T-cell (primary cell): ENCODE data around the gene FAM241A. TPM values are rescaled to one million over a fixed set of nuclear protein-coding genes. Genes with fewer than 3 reads are reported as not detected.
"Not testable (repeated sequence)": the region's sequence is repeated elsewhere in the genome, so short reads cannot be mapped to it uniquely, and the experiment has no call there.

ENCODE experiments used
- ATAC-seq, 4 experiments: fragments of 200-7000 bp in 3 of 4; fragments of 150-1000 bp in 1 of 4; cut with Tn5 transposase; replicated peaks in 1 of 4; 1 replicate in 3 of 4; 2 replicates in 1 of 4; pipeline ENCODE4 v1.10.0; 2021; ENCODE audit warnings: moderate library complexity in 3 of 4, mild to moderate bottlenecking in 2 of 4, moderate number of reproducible peaks in 1 of 4
- CTCF ChIA-PET, 2 donors: fragments of 300-600 bp; sonication (Branson Sonifier 250); formaldehyde crosslinking; loops; one replicate each; lab custom pipeline; 2022; ENCODE audit warnings: antibody characterized with exemption in 2 of 2; lab: Charles Lee
- POLR2A ChIA-PET, 2 donors: fragments of 300-600 bp; sonication (Branson Sonifier 250); formaldehyde crosslinking; loops; one replicate each; lab custom pipeline; 2022; ENCODE audit warnings: antibody characterized with exemption in 2 of 2; lab: Charles Lee
- DNase-seq, 35 experiments: peaks; one replicate each; pipeline versions ENCODE4 v3.0.0 to v3.0.0-alpha.2; 2013 to 2023
- H3K27ac ChIP-seq: one replicate; pipeline ENCODE4 v1.5.1; 2013; ENCODE audit warnings: low read length
- H3K27me3 ChIP-seq, 2 experiments: replicated peaks in 1 of 2; 1 replicate in 1 of 2; 2 replicates in 1 of 2; pipeline versions ENCODE4 v1.6.1 to v1.7.0; 2013; ENCODE audit warnings: low read length in 1 of 2, mixed read lengths in 1 of 2; ENCODE audit not compliant: control insufficient read depth in 2 of 2, insufficient read depth in 2 of 2; ENCODE audit errors: extremely low read depth in 1 of 2
- H3K36me3 ChIP-seq, 2 donors: 1 replicate in 1 of 2; 2 replicates in 1 of 2; pipeline versions ENCODE4 v1.6.1 to v1.7.0; 2013; ENCODE audit warnings: low read length in 1 of 2; ENCODE audit not compliant: control insufficient read depth in 2 of 2, insufficient read depth in 1 of 2; ENCODE audit errors: extremely low read depth in 1 of 2
- H3K4me1 ChIP-seq, 2 experiments: 1 replicate in 1 of 2; 2 replicates in 1 of 2; pipeline versions ENCODE4 v1.6.1 to v1.7.0; 2013; ENCODE audit warnings: low read length in 2 of 2, mixed read lengths in 1 of 2; ENCODE audit not compliant: insufficient read depth in 2 of 2, control insufficient read depth in 1 of 2; ENCODE audit errors: extremely low read depth in 1 of 2
- H3K4me3 ChIP-seq, 2 donors: 1 replicate in 1 of 2; 2 replicates in 1 of 2; pipeline versions ENCODE4 v1.5.1 to v1.7.0; 2013; ENCODE audit warnings: mild to moderate bottlenecking in 2 of 2, low read length in 1 of 2, moderate library complexity in 1 of 2; ENCODE audit not compliant: control insufficient read depth in 1 of 2; ENCODE audit errors: extremely low read depth in 1 of 2
- H3K9me3 ChIP-seq: 2 replicates; pipeline ENCODE4 v1.7.0; 2013
- H3K27ac Mint-ChIP-seq, 2 donors: one replicate each; pipeline ENCODE4 v1.8.0; 2020 to 2021; ENCODE audit warnings: mild to moderate bottlenecking in 2 of 2, mixed read lengths in 2 of 2
- H3K27me3 Mint-ChIP-seq, 2 donors: one replicate each; pipeline ENCODE4 v1.8.0; 2021 to 2022; ENCODE audit warnings: mixed read lengths in 2 of 2
- H3K36me3 Mint-ChIP-seq: one replicate; pipeline ENCODE4 v1.8.0; 2021; ENCODE audit warnings: mixed read lengths
- H3K4me1 Mint-ChIP-seq, 3 donors: one replicate each; pipeline ENCODE4 v1.8.0; 2020 to 2022; ENCODE audit warnings: mixed read lengths in 3 of 3, mild to moderate bottlenecking in 1 of 3
- H3K4me3 Mint-ChIP-seq, 3 donors: one replicate each; pipeline ENCODE4 v1.8.0; 2020 to 2022; ENCODE audit warnings: mild to moderate bottlenecking in 3 of 3, mixed read lengths in 3 of 3, moderate library complexity in 3 of 3
- H3K9me3 Mint-ChIP-seq, 3 donors: one replicate each; pipeline ENCODE4 v1.8.0; 2020 to 2022; ENCODE audit warnings: mixed read lengths in 3 of 3
- WGBS: methylation state at CpG from one replicate; pipeline ENCODE4 v1.1.5; 2013; ENCODE audit warnings: missing lambda C conversion rate; ENCODE audit not compliant: insufficient coverage; 5-methylcytosine and 5-hydroxymethylcytosine counted together
- total RNA-seq, 35 experiments: library from RNA in 6 of 35; stranded (reverse) in 6 of 35; fragments of 120-200 nt in 1 of 35; gene quantifications; one replicate each; pipeline versions ENCODE4 v1.2.1 to v1.2.4 and lab custom pipeline; 2013 to 2026

FAM241A gene
- total RNA-seq, 5 donors from 2014 or later (not counting 1 experiment from before 2014, with no cell fraction given): 1.4 to 3.4 (median 2.0) TPM

DNA sequence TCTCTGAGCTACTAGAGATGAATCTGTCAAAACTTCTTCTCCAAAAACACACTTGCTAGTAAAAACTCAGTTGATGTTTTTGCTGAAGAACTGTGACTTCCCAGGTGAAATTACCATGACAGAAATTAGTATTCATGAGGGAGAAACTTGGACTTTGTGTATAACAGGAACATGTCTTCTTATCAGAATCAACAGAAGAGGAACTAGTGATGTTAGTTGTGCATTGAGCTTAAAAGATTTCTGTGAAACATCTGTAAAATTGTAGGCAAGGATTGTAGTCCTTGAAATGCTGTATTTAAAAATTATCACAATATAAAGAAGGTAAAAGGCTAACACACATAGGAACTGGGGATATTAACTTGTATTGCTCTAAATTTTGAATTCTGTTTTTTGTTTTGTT, 11.3 kb downstream of the FAM241A start:
- DNase-seq (no peak), ATAC-seq (no peak)
- POLR2A ChIA-PET: interaction anchor here in 1 of 2 donors (0.6 kb wide), 2 partner anchors 9 to 41 kb away, joined by 3 to 6 read pairs; no protein-coding TSS in a partner anchor
- H3K4me3 ChIP-seq: no peak overlapping the region
- CTCF ChIA-PET: interaction anchor here in 1 of 2 donors (1.2 kb wide), 1 partner anchor 10 kb away, joined by 3 read pairs; no protein-coding TSS in a partner anchor
- no peaks in the 10 kb centered on the region for H3K9me3 ChIP-seq
- H3K4me3 Mint-ChIP-seq: no peak overlapping the region
- H3K4me1 ChIP-seq: peaks cover 0 to 13% of the 10 kb centered on the region in 2 experiments
- peaks cover 18 to 27% (median 25%) of the 10 kb centered on the region in 3 donors for H3K4me1 Mint-ChIP-seq
- H3K27me3 Mint-ChIP-seq: no peaks in the 10 kb centered on the region
- H3K36me3 Mint-ChIP-seq: peaks cover 3% of the 10 kb centered on the region
- H3K36me3 ChIP-seq: no peaks in the 10 kb centered on the region
- peaks cover 0 to 7% (median 1%) of the 10 kb centered on the region in 3 donors for H3K9me3 Mint-ChIP-seq
- no peak overlapping the region for H3K27ac Mint-ChIP-seq
- no peak overlapping the region for H3K27ac ChIP-seq
- no peaks in the 10 kb centered on the region for H3K27me3 ChIP-seq

DNA sequence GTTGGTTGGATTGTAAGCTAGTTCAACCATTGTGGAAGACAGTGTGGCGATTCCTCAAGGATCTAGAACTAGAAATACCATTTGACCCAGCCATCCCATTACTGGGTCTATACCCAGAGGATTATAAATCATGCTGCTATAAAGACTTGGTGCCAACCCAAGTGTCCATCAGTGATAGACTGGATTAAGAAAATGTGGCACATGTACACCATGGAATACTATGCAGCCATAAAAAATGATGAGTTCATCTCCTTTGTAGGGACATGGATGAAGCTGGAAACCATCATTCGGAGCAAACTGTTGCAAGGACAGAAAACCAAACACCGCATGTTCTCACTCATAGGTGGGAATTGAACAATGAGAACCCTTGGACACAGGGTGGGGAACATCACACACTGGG, 18.5 kb downstream of the FAM241A start:
- DNase-seq, H3K36me3 ChIP-seq, H3K27ac ChIP-seq, H3K9me3 ChIP-seq, H3K27me3 ChIP-seq, ATAC-seq, CTCF ChIA-PET, POLR2A ChIA-PET, H3K27ac Mint-ChIP-seq, H3K4me3 ChIP-seq, H3K9me3 Mint-ChIP-seq, H3K27me3 Mint-ChIP-seq, H3K4me3 Mint-ChIP-seq, H3K36me3 Mint-ChIP-seq: not testable (repeated sequence)
- 100% methylated on average over 2 of the region's 3 CpGs for WGBS
- peaks cover 3 to 13% of the 10 kb centered on the region in 2 experiments for H3K4me1 ChIP-seq
- H3K4me1 Mint-ChIP-seq: peaks cover 17 to 24% (median 19%) of the 10 kb centered on the region in 3 donors

DNA sequence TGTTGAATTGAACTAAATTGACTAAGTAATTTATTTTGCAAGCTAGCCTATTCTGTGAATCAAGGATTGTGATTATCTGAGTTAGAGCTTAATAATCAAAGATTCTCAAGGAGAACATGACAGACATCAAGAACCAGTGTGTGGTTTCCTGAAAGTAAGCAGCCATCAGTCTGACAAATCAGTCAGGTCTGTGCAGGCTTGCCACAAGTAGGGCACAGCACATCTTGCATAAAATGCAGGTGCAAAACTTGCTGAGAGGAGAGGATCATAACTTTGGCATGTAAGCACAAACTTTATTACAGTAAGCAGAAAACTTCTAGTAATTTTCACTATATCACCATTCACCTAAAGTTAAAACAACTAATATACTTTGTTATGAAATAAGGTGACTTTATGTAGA, 22.5 kb downstream of the FAM241A start:
- CTCF ChIA-PET: interaction anchor here (0.7 to 1.0 kb wide), 2 partner anchors 20 to 68 kb away, joined by 3 to 4 read pairs; no protein-coding TSS in a partner anchor
- Mint-ChIP-seq H3K9me3 (no peaks in the 10 kb centered on the region), H3K4me1 (peaks cover 35 to 44% (median 43%) of the 10 kb centered on the region in 3 donors), H3K27me3 (no peaks in the 10 kb centered on the region), H3K4me3 (peak overlapping the region in 1 of 3 donors; percentile 19), H3K27ac (peak overlapping the region; percentile 74 to 76), H3K36me3 (no peaks in the 10 kb centered on the region)
- no peak overlapping the region for H3K27ac ChIP-seq
- H3K36me3 ChIP-seq: no peaks in the 10 kb centered on the region
- H3K9me3 ChIP-seq: no peaks in the 10 kb centered on the region
- no peak overlapping the region for H3K4me3 ChIP-seq
- H3K27me3 ChIP-seq: no peaks in the 10 kb centered on the region
- ATAC-seq (peak; percentile 95 to 98 (median 95)), DNase-seq (peak in 25 of 35 experiments; percentile 8 to 53 (median 20))
- POLR2A ChIA-PET: no interaction called here
- peaks cover 7 to 28% of the 10 kb centered on the region in 2 experiments for H3K4me1 ChIP-seq

DNA sequence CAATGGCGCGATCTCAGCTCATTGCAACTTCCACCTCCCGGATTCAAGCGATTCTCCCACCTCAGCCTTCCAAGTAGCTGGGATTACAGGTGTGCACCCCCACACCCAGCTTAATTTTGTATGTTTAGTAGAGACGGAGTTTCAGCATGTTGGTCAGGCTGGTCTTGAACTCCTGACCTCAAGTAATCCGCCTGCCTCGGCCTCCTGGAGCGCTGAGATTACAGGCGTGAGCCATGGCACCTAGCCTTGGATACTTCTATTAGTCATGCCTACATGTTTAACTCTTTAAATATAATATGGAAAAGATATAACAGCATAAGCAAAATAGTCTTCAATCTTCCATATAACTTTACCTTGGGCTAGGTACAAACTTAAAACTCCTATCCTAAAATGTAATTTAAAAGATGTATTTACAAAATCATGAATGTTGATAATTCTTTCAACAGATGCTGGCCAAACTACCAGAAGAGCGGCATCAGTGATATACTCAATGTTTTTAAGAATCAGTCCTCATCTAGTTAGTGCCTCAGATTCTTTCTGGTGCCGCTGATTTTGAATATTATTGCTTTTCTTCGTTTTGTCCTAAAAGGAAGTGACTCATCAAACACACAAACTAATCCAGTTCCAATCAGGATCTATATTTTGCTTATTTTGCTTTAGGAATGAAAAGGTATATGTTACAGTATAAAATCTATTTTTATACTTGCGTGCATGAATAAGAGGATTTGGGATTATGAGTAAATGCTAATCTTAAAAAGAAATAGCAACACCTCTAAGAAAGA, 23.7 kb downstream of the FAM241A start:
- peak overlapping the region in 1 of 2 donors; percentile 77 for H3K27ac Mint-ChIP-seq
- H3K4me3 ChIP-seq: no peak overlapping the region
- CTCF ChIA-PET: no interaction called here
- no peaks in the 10 kb centered on the region for H3K9me3 Mint-ChIP-seq
- H3K4me3 Mint-ChIP-seq: no peak overlapping the region
- no peaks in the 10 kb centered on the region for H3K9me3 ChIP-seq
- H3K36me3 Mint-ChIP-seq: peaks cover 3% of the 10 kb centered on the region
- 86% methylated on average over 1 of the region's 13 CpGs for WGBS
- peaks cover 38 to 45% (median 44%) of the 10 kb centered on the region in 3 donors for H3K4me1 Mint-ChIP-seq
- POLR2A ChIA-PET: no interaction called here
- H3K27me3 Mint-ChIP-seq: no peaks in the 10 kb centered on the region
- no peaks in the 10 kb centered on the region for H3K36me3 ChIP-seq
- DNase-seq (no peak), ATAC-seq (no peak)
- peaks cover 7 to 28% of the 10 kb centered on the region in 2 experiments for H3K4me1 ChIP-seq
- no peaks in the 10 kb centered on the region for H3K27me3 ChIP-seq
- H3K27ac ChIP-seq: no peak overlapping the region

DNA sequence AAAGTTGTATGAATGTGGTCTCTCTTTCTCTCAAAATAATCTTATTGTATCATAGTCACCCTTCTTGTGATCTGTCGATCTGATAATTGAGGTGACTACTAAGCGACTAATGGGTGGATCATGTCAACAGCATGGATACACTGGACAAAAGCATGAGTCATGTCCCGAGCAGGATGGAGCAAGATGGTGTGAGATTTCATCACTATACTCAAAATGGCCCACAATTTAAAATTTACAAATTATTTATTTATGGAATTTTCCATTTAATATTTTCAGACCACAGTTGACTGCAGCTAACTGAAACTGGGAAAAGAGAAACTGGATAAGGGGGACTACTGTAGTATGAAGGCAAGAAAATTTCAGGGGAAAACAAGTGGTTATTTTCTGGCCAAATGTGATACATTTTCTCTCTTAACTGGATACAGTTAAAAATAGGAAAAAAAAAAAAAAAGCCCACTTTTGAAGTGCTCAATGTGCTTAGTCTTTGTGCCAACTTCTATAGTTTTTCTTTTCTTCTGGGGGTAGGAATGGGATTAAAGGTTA, 25.3 kb downstream of the FAM241A start:
- DNase-seq (no peak), ATAC-seq (no peak)
- Mint-ChIP-seq H3K27me3 (no peaks in the 10 kb centered on the region), H3K9me3 (no peaks in the 10 kb centered on the region), H3K4me3 (no peak overlapping the region), H3K4me1 (peaks cover 38 to 47% (median 42%) of the 10 kb centered on the region in 3 donors), H3K27ac (no peak overlapping the region), H3K36me3 (peaks cover 10% of the 10 kb centered on the region)
- Histone ChIP-seq H3K9me3 (no peaks in the 10 kb centered on the region), H3K4me3 (no peak overlapping the region), H3K4me1 (peaks cover 7 to 28% of the 10 kb centered on the region in 2 experiments), H3K27ac (no peak overlapping the region), H3K36me3 (no peaks in the 10 kb centered on the region), H3K27me3 (no peaks in the 10 kb centered on the region)
- no CpG with 5 or more reads among the region's 3 CpGs for WGBS
- POLR2A ChIA-PET: no interaction called here
- CTCF ChIA-PET: interaction anchor here in 1 of 2 donors (0.6 kb wide), 1 partner anchor 150 kb away, joined by 3 read pairs; no protein-coding TSS in a partner anchor

DNA sequence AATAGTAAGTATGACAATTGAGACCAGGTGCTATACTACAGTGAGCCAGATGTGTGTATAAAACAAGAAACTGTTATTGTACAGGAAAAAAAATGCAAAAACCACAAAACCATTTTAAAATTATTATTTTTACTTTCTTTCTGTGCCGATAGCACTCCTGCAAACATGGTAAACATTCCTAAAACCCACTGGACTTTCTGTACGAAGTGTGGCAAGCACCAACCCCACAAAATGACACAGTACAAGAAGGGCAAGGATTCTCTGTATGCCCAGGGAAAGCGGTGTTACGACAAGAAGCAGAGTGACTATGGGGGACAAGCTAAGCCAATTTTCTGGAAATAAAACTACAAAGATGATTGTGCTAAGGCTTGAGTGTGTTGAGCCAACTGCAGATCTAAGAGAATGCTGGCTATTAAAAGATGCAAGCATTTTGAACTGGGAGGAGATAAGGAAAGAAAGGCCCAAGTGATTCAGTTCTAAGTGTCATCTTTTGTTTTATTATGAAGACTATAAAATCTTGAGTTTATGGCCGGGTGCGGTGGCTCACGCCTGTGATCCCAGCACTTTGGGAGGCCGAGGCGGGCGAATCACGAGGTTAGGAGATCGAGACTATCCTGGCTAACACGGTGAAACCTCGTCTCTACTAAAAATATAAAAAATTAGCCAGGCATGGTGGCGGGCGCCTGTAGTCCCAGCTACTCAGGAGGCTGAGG, 26.0 kb downstream of the FAM241A start:
- not testable (repeated sequence) for H3K27ac ChIP-seq

More for the DNA sequence above, 26.0 kb downstream of the FAM241A start:
- peak overlapping the region in 1 of 3 donors; percentile 8 for H3K4me3 Mint-ChIP-seq
- H3K27ac Mint-ChIP-seq, H3K36me3 Mint-ChIP-seq, H3K4me3 ChIP-seq, DNase-seq, POLR2A ChIA-PET, H3K27me3 ChIP-seq, H3K9me3 Mint-ChIP-seq, H3K27me3 Mint-ChIP-seq, H3K36me3 ChIP-seq, H3K9me3 ChIP-seq, ATAC-seq: not testable (repeated sequence)
- H3K4me1 ChIP-seq: peaks cover 7 to 28% of the 10 kb centered on the region in 2 experiments
- CTCF ChIA-PET: interaction anchor here in 1 of 2 donors (0.6 kb wide), 1 partner anchor 150 kb away, joined by 3 read pairs; no protein-coding TSS in a partner anchor
- WGBS: 95% methylated on average over 4 of the region's 16 CpGs
- H3K4me1 Mint-ChIP-seq: peaks cover 44 to 54% (median 47%) of the 10 kb centered on the region in 3 donors
